Measurements from ENCODE around the gene GZMA. TPM values are rescaled to one million over a fixed set of nuclear protein-coding genes. Genes with fewer than 3 reads are reported as not detected.
A peak's percentile ranks its signal among the peaks of the same experiment; 100 is the strongest.
"Not testable (repeated sequence)": the region's sequence is repeated elsewhere in the genome, so short reads cannot be mapped to it uniquely, and the experiment has no call there.

The GZMA gene
- total and polyA plus RNA-seq, 2 experiments from 2014 or later: not detected

DNA sequence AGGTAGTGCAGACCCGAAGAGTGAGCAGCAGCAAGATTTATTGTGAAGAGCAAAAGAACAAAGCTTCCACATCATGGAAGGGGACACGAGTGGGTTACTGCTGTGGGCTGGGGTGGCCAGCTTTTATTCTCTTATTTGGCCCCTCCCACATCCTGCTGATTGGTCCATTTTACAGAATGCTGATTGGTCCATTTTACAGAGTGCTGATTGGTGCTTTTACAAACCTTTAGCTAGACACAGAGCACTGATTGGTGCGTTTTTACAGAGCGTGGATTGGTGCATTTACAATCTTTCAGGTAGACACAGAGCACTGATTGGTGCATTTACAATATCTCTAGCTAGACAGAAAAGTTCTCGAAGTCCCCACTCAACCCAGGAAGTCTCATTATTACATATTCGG, 11.4 kb upstream of the GZMA start:
- Mint-ChIP-seq H3K36me3 (ENCODE audit: low read depth) (peaks cover 15% of the 10 kb centered on the region), H3K27me3 (ENCODE audit: insufficient read depth, low read depth, poor library complexity) (peaks cover 10% of the 10 kb centered on the region), H3K9me3 (peaks cover 37% of the 10 kb centered on the region), H3K4me1 (peaks cover 17% of the 10 kb centered on the region)
- H3K27ac Mint-ChIP-seq; H3K4me3 Mint-ChIP-seq; H3K79me2 ChIP-seq (replicated peaks; ENCODE audit: insufficient read depth); ATAC-seq; H3K4me1 ChIP-seq (ENCODE audit: insufficient read depth); H3K27me3 ChIP-seq (ENCODE audit: insufficient read depth); H3K36me3 ChIP-seq (ENCODE audit: insufficient read depth); H4K20me1 ChIP-seq (replicated peaks; ENCODE audit: insufficient read depth); H3K4me2 ChIP-seq; H3K27ac ChIP-seq (ENCODE audit: low read depth); H3K4me3 ChIP-seq; H3F3A ChIP-seq (replicated peaks; ENCODE audit: low read depth); H2AFZ ChIP-seq; DNase-seq (ENCODE audit: low spot score): not testable (repeated sequence)
- H3K9me2 ChIP-seq (ENCODE audit: insufficient read depth): peaks cover 11% of the 10 kb centered on the region; the same call in 1 of the 2 replicates

DNA sequence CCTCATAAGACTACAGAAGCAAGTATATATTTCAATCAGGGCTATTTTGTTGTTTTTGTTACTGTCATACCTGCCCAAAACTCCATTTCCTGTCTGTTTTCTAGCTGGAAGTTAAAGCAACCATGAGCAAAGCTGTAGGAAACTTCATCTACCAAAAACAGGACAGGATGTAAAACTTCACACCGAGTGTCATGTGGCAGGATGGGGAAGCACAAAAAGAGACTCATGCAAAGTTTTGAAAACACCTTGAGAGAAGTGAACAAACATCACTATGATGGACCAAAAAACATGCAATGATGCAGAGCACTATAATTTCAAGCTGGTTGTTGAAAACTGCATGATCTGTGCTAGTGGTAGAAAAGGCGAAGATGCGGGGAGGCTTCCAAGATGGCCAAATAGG, 6.3 kb upstream of the GZMA start:
- no peaks in the 10 kb centered on the region for H3K4me1 ChIP-seq (ENCODE audit: insufficient read depth)
- no peak overlapping the region for H3K4me3 ChIP-seq
- Mint-ChIP-seq H3K4me1 (no peaks in the 10 kb centered on the region), H3K36me3 (ENCODE audit: low read depth) (0 out of 3 replicates have a peak, but pooled peaks cover under 1% of the 10 kb centered on the region), H3K27me3 (ENCODE audit: insufficient read depth, low read depth, poor library complexity) (no peaks in the 10 kb centered on the region), H3K9me3 (peaks cover 13% of the 10 kb centered on the region), H3K4me3 (no peak overlapping the region), H3K27ac (no peak overlapping the region)
- H2AFZ ChIP-seq: peak overlapping the region; percentile 28; the same call in 1 of the 2 replicates
- peaks cover 6% of the 10 kb centered on the region; the same call in 1 of the 2 replicates for H3K9me2 ChIP-seq (ENCODE audit: insufficient read depth)
- no peak overlapping the region for H3K4me2 ChIP-seq
- H3K27ac ChIP-seq (ENCODE audit: low read depth): no peak overlapping the region
- H3K27me3 ChIP-seq (ENCODE audit: insufficient read depth): no peaks in the 10 kb centered on the region
- ATAC-seq (no peak), DNase-seq (ENCODE audit: low spot score) (no peak)
- H3F3A ChIP-seq (replicated peaks; ENCODE audit: low read depth): no peaks in the 10 kb centered on the region
- H3K36me3 ChIP-seq (ENCODE audit: insufficient read depth): no peaks in the 10 kb centered on the region
- H4K20me1 ChIP-seq (replicated peaks; ENCODE audit: insufficient read depth): no peaks in the 10 kb centered on the region
- no peaks in the 10 kb centered on the region for H3K79me2 ChIP-seq (replicated peaks; ENCODE audit: insufficient read depth)
- TF ChIP-seq NANOG (IDR thresholded peaks at IDR 0.05; ENCODE audit: borderline replicate concordance) (no peak), CREB1 (CRISPR knock-in tag; IDR thresholded peaks at IDR 0.05; ENCODE audit: low read depth) (no peak), JUNB (IDR thresholded peaks at IDR 0.05; ENCODE audit: unreplicated experiment) (no peak), ZNF114 (CRISPR knock-in tag; IDR thresholded peaks at IDR 0.05) (no peak), EZH2 (IDR thresholded peaks at IDR 0.05; ENCODE audit: low read depth, unreplicated experiment) (no peak), POLR2AphosphoS5 (IDR thresholded peaks at IDR 0.05; ENCODE audit: low read depth) (no peak), STAT1 (IDR thresholded peaks at IDR 0.05; ENCODE audit: unreplicated experiment) (no peak), EZH2phosphoT487 (IDR thresholded peaks at IDR 0.05; ENCODE audit: unreplicated experiment) (no peak), ZNF331 (CRISPR knock-in tag; IDR thresholded peaks at IDR 0.05; ENCODE audit: low read depth) (no peak)
- TF ChIP-seq, protein P1, sequence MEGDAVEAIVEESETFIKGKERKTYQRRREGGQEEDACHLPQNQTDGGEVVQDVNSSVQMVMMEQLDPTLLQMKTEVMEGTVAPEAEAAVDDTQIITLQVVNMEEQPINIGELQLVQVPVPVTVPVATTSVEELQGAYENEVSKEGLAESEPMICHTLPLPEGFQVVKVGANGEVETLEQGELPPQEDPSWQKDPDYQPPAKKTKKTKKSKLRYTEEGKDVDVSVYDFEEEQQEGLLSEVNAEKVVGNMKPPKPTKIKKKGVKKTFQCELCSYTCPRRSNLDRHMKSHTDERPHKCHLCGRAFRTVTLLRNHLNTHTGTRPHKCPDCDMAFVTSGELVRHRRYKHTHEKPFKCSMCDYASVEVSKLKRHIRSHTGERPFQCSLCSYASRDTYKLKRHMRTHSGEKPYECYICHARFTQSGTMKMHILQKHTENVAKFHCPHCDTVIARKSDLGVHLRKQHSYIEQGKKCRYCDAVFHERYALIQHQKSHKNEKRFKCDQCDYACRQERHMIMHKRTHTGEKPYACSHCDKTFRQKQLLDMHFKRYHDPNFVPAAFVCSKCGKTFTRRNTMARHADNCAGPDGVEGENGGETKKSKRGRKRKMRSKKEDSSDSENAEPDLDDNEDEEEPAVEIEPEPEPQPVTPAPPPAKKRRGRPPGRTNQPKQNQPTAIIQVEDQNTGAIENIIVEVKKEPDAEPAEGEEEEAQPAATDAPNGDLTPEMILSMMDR (conservative IDR thresholded peaks at IDR 0.05; ENCODE audit: low read depth in 2 of 2): no peak
- TF ChIP-seq, protein P2, sequence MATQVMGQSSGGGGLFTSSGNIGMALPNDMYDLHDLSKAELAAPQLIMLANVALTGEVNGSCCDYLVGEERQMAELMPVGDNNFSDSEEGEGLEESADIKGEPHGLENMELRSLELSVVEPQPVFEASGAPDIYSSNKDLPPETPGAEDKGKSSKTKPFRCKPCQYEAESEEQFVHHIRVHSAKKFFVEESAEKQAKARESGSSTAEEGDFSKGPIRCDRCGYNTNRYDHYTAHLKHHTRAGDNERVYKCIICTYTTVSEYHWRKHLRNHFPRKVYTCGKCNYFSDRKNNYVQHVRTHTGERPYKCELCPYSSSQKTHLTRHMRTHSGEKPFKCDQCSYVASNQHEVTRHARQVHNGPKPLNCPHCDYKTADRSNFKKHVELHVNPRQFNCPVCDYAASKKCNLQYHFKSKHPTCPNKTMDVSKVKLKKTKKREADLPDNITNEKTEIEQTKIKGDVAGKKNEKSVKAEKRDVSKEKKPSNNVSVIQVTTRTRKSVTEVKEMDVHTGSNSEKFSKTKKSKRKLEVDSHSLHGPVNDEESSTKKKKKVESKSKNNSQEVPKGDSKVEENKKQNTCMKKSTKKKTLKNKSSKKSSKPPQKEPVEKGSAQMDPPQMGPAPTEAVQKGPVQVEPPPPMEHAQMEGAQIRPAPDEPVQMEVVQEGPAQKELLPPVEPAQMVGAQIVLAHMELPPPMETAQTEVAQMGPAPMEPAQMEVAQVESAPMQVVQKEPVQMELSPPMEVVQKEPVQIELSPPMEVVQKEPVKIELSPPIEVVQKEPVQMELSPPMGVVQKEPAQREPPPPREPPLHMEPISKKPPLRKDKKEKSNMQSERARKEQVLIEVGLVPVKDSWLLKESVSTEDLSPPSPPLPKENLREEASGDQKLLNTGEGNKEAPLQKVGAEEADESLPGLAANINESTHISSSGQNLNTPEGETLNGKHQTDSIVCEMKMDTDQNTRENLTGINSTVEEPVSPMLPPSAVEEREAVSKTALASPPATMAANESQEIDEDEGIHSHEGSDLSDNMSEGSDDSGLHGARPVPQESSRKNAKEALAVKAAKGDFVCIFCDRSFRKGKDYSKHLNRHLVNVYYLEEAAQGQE (IDR thresholded peaks at IDR 0.05; ENCODE audit: unreplicated experiment): no peak
- TF ChIP-seq, protein P3, sequence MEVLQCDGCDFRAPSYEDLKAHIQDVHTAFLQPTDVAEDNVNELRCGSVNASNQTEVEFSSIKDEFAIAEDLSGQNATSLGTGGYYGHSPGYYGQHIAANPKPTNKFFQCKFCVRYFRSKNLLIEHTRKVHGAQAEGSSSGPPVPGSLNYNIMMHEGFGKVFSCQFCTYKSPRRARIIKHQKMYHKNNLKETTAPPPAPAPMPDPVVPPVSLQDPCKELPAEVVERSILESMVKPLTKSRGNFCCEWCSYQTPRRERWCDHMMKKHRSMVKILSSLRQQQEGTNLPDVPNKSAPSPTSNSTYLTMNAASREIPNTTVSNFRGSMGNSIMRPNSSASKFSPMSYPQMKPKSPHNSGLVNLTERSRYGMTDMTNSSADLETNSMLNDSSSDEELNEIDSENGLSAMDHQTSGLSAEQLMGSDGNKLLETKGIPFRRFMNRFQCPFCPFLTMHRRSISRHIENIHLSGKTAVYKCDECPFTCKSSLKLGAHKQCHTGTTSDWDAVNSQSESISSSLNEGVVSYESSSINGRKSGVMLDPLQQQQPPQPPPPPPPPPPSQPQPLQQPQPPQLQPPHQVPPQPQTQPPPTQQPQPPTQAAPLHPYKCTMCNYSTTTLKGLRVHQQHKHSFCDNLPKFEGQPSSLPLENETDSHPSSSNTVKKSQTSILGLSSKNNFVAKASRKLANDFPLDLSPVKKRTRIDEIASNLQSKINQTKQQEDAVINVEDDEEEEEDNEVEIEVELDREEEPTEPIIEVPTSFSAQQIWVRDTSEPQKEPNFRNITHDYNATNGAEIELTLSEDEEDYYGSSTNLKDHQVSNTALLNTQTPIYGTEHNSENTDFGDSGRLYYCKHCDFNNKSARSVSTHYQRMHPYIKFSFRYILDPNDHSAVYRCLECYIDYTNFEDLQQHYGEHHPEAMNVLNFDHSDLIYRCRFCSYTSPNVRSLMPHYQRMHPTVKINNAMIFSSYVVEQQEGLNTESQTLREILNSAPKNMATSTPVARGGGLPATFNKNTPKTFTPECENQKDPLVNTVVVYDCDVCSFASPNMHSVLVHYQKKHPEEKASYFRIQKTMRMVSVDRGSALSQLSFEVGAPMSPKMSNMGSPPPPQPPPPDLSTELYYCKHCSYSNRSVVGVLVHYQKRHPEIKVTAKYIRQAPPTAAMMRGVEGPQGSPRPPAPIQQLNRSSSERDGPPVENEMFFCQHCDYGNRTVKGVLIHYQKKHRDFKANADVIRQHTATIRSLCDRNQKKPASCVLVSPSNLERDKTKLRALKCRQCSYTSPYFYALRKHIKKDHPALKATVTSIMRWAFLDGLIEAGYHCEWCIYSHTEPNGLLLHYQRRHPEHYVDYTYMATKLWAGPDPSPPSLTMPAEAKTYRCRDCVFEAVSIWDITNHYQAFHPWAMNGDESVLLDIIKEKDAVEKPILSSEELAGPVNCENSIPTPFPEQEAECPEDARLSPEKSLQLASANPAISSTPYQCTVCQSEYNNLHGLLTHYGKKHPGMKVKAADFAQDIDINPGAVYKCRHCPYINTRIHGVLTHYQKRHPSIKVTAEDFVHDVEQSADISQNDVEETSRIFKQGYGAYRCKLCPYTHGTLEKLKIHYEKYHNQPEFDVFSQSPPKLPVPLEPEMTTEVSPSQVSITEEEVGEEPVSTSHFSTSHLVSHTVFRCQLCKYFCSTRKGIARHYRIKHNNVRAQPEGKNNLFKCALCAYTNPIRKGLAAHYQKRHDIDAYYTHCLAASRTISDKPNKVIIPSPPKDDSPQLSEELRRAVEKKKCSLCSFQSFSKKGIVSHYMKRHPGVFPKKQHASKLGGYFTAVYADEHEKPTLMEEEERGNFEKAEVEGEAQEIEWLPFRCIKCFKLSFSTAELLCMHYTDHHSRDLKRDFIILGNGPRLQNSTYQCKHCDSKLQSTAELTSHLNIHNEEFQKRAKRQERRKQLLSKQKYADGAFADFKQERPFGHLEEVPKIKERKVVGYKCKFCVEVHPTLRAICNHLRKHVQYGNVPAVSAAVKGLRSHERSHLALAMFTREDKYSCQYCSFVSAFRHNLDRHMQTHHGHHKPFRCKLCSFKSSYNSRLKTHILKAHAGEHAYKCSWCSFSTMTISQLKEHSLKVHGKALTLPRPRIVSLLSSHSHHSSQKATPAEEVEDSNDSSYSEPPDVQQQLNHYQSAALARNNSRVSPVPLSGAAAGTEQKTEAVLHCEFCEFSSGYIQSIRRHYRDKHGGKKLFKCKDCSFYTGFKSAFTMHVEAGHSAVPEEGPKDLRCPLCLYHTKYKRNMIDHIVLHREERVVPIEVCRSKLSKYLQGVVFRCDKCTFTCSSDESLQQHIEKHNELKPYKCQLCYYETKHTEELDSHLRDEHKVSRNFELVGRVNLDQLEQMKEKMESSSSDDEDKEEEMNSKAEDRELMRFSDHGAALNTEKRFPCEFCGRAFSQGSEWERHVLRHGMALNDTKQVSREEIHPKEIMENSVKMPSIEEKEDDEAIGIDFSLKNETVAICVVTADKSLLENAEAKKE (CRISPR knock-in tag; IDR thresholded peaks at IDR 0.05): no peak
